GM12878 (cell line): ENCODE data around the gene FGD6.

Source experiments
- CTCF ChIP-seq, 3 experiments: IDR thresholded peaks in 2 of 3; conservative IDR thresholded peaks in 1 of 3; 2 replicates each; pipeline ENCODE4 v1.5.1; 2011; ENCODE audit warnings: low read depth in 3 of 3, low read length in 3 of 3, mild to moderate bottlenecking in 3 of 3, control low read depth in 2 of 3, moderate library complexity in 2 of 3, inconsistent platforms in 1 of 3, mixed read lengths in 1 of 3; ENCODE audit not compliant: control insufficient read depth in 2 of 3, insufficient read depth in 1 of 3; ENCODE audit errors: extremely low read depth in 1 of 3
- EGR1 ChIP-seq, 2 experiments: IDR thresholded peaks; 1 replicate in 1 of 2; 2 replicates in 1 of 2; pipeline ENCODE4 v1.6.1; 2011 to 2012; ENCODE audit warnings: low read depth in 2 of 2, low read length in 2 of 2, borderline replicate concordance in 1 of 2, mild to moderate bottlenecking in 1 of 2, moderate library complexity in 1 of 2
- ESRRA ChIP-seq: IDR thresholded peaks from 2 replicates; pipeline ENCODE4 v1.6.1; 2012; ENCODE audit warnings: mild to moderate bottlenecking, low read length, improper control_type of control experiment
- EZH2 ChIP-seq: IDR thresholded peaks from 2 replicates; pipeline ENCODE4 v1.6.1; 2012; ENCODE audit warnings: low read depth, mild to moderate bottlenecking, control low read depth, inconsistent platforms, low read length, borderline replicate concordance; ENCODE audit not compliant: control insufficient read depth
- IRF3 ChIP-seq: fragments of 450-650 bp; IDR thresholded peaks from 2 replicates; pipeline ENCODE4 v1.6.1; 2014; ENCODE audit warnings: mild to moderate bottlenecking
- MXI1 ChIP-seq: fragments of 150-350 bp; IDR thresholded peaks from 2 replicates; pipeline ENCODE4 v1.6.1; 2011; ENCODE audit warnings: low read depth, mild to moderate bottlenecking, inconsistent platforms, low read length, improper control_type of control experiment
- POLR2A ChIP-seq: IDR thresholded peaks from 2 replicates; pipeline ENCODE4 v1.6.1; 2011; ENCODE audit warnings: low read depth, mild to moderate bottlenecking, low read length
- REST ChIP-seq: IDR thresholded peaks from 2 replicates; pipeline ENCODE4 v1.6.1; 2012; ENCODE audit warnings: mild to moderate bottlenecking, low read depth, low read length
- RFX5 ChIP-seq: IDR thresholded peaks from 2 replicates; pipeline ENCODE4 v1.6.1; 2011; ENCODE audit warnings: low read depth, low read length, improper control_type of control experiment
- YY1 ChIP-seq: IDR thresholded peaks from 2 replicates; pipeline ENCODE4 v1.6.1; 2011; ENCODE audit warnings: low read depth, mild to moderate bottlenecking, low read length

- TF ChIP-seq EZH2 (no peak), YY1 (no peak), IRF3 (no peak), RFX5 (no peak), EGR1 (IDR thresholded peaks at IDR 0.05; ENCODE audit: borderline replicate concordance in 1 of 2, low read depth in 2 of 2, low read length in 2 of 2) (no peak), MXI1 (no peak), CTCF (IDR thresholded peaks at IDR 0.05 in 2 of 3, conservative IDR thresholded peaks at IDR 0.05 in 1 of 3; ENCODE audit: control insufficient read depth in 2 of 3, extremely low read depth in 1 of 3, insufficient read depth in 1 of 3, low read depth in 3 of 3, low read length in 3 of 3) (no peak), ESRRA (no peak), POLR2A (no peak), REST (no peak)
Measured at GRCh38 chr12:95197636-95198035, 19.6 kb downstream of the FGD6 start.
